OCI-LY3 (cell line): Measurements from ENCODE around the gene NFIL3.

Experiments
- H2AFZ ChIP-seq: fragments of 200-600, 300-600 bp; shearing (Covaris generic); 2 replicates; pipeline ENCODE4 v1.6.0; 2014; ENCODE audit warnings: antibody characterized with exemption, low read depth, low read length
- H3K27ac ChIP-seq: fragments of 200-600, 300-600 bp; sonication (generic); 2 replicates; pipeline ENCODE4 v1.5.1; 2014; ENCODE audit warnings: mild to moderate bottlenecking, low read length, moderate library complexity, mixed read lengths
- H3K27me3 ChIP-seq: fragments of 200-600, 300-600 bp; sonication (generic); 2 replicates; pipeline ENCODE4 v1.6.1; 2014; ENCODE audit warnings: low read depth, low read length, mixed read lengths
- H3K36me3 ChIP-seq: fragments of 200-600, 300-600 bp; sonication (generic); replicated peaks from 2 replicates; pipeline ENCODE3; 2014; ENCODE audit warnings: low read depth, low read length, mixed read lengths
- H3K4me1 ChIP-seq: fragments of 300-600, 200-600 bp; sonication (generic); 2 replicates; pipeline ENCODE4 v1.6.1; 2014; ENCODE audit warnings: low read length, mixed read lengths
- H3K4me2 ChIP-seq: fragments of 200-600, 300-600 bp; sonication (generic); 2 replicates; pipeline ENCODE4 v1.6.1; 2014; ENCODE audit warnings: low read length, mixed read lengths
- H3K4me3 ChIP-seq: fragments of 300-600, 200-600 bp; sonication (generic); 2 replicates; pipeline ENCODE4 v1.5.1; 2014; ENCODE audit warnings: antibody characterized with exemption, mild to moderate bottlenecking, low read length, moderate library complexity
- H3K79me2 ChIP-seq: fragments of 300-600, 200-600 bp; shearing (Covaris generic); 2 replicates; pipeline ENCODE4 v1.6.1; 2014; ENCODE audit warnings: mild to moderate bottlenecking, low read length, mixed read lengths
- H3K9ac ChIP-seq: fragments of 300-600, 200-600 bp; shearing (Covaris generic); 2 replicates; pipeline ENCODE4 v1.6.0; 2014; ENCODE audit warnings: mild to moderate bottlenecking, low read length, moderate library complexity
- H3K9me3 ChIP-seq: fragments of 200-600, 300-600 bp; shearing (Covaris generic); 2 replicates; pipeline ENCODE4 v1.6.1; 2014; ENCODE audit warnings: low read length, mixed read lengths; ENCODE audit not compliant: insufficient read depth
- H4K20me1 ChIP-seq: fragments of 200-600, 300-600 bp; sonication (generic); 2 replicates; pipeline ENCODE4 v1.6.1; 2016; ENCODE audit warnings: low read length, mixed read lengths; ENCODE audit not compliant: insufficient read depth
- CTCF ChIP-seq: fragments of 200-600, 300-600 bp; sonication (generic); IDR thresholded peaks from 2 replicates; pipeline ENCODE4 v1.5.1; 2014; ENCODE audit warnings: antibody characterized with exemption, low read length, low read depth
- EZH2phosphoT487 ChIP-seq: fragments of 200-600 bp; shearing (Covaris generic); IDR thresholded peaks from 2 replicates; pipeline ENCODE4 v1.6.1; 2018; ENCODE audit warnings: antibody characterized with exemption, mixed run types, low read depth

The NFIL3 gene

DNA sequence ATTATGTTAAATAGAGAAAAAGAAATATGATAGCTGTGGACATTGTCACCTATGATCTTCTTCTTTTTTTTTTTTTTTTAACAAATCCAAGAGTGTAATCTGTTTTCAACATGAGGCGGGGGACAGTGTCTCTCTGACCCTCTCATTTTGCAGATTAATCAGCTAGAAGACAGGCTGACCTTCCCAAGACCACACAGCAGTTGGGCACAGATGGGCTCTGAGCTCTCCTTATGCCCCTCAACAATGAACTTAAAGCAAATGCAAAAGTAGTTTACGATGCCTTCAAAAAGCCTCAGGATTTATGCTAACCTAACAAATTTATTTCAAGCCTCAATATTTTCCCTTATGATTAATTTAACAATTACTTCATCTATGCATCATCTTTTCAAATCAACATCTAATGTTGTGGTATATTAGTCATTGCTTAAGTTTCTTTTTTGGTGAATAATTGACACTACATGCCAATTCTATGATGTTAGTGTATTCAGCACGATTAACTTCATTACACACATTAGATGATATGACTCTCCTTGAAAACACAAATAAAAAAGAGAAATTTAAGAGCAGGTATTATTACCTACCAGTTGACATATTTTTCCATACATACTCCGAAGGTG, 7.4 kb downstream of the NFIL3 start:
- H3K4me1 ChIP-seq = peaks cover 28% of the 10 kb centered on the region
- H3K4me3 ChIP-seq = no peak overlapping the region
- TF ChIP-seq EZH2phosphoT487 = no peak
- TF ChIP-seq CTCF = no peak
- no peak overlapping the region for H3K9ac ChIP-seq
- H3K79me2 ChIP-seq = no peaks in the 10 kb centered on the region
- H3K9me3 ChIP-seq = no peaks in the 10 kb centered on the region
- H3K4me2 ChIP-seq = no peak overlapping the region
- no peak overlapping the region for H3K27ac ChIP-seq
- H3K36me3 ChIP-seq = no peaks in the 10 kb centered on the region
- peaks cover 26% of the 10 kb centered on the region for H3K27me3 ChIP-seq
- no peak overlapping the region for H2AFZ ChIP-seq
- H4K20me1 ChIP-seq = peaks cover 33% of the 10 kb centered on the region

DNA sequence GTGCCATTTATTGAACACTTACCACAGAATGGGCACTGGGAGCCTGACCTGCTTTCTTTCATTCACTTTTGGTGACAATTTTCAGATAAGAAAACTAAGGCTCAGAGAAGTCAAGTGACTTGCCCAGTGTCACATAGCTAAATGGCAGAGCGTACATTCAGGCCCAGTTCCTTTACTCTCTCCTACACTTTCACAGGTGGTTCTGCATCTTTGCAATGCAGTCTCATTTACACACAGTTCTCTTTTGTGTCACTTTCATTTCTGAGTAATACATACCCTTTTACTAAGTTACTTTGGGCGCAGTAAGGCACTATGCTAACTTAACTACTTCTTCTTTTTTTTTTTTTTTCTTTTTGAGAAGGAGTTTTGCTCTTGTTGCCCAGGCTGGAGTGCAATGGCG, 8.3 kb downstream of the NFIL3 start:
- H3K27ac ChIP-seq = no peak overlapping the region
- H3K27me3 ChIP-seq = peaks cover 26% of the 10 kb centered on the region
- H3K4me2 ChIP-seq = peak overlapping the region; percentile 14; the same call in 1 of the 2 replicates
- no peak overlapping the region for H3K9ac ChIP-seq
- TF ChIP-seq EZH2phosphoT487 (no peak), CTCF (no peak)
- H3K4me1 ChIP-seq = peaks cover 28% of the 10 kb centered on the region
- no peaks in the 10 kb centered on the region for H3K36me3 ChIP-seq
- no peaks in the 10 kb centered on the region for H3K79me2 ChIP-seq
- H3K4me3 ChIP-seq = no peak overlapping the region
- no peaks in the 10 kb centered on the region for H3K9me3 ChIP-seq
- H2AFZ ChIP-seq = no peak overlapping the region
- peaks cover 27% of the 10 kb centered on the region for H4K20me1 ChIP-seq

GRCh38 chr9:91412941-91413340, 10.7 kb downstream of the NFIL3 start:
- no peak overlapping the region for H3K4me3 ChIP-seq
- H3K27ac ChIP-seq = no peak overlapping the region
- no peak overlapping the region for H2AFZ ChIP-seq
- H3K4me2 ChIP-seq = no peak overlapping the region
- no peaks in the 10 kb centered on the region for H3K79me2 ChIP-seq
- H3K27me3 ChIP-seq = peaks cover 20% of the 10 kb centered on the region
- TF ChIP-seq EZH2phosphoT487 = no peak
- TF ChIP-seq CTCF = no peak
- no peaks in the 10 kb centered on the region for H3K9me3 ChIP-seq
- H3K9ac ChIP-seq = no peak overlapping the region
- H4K20me1 ChIP-seq = peaks cover 19% of the 10 kb centered on the region
- H3K36me3 ChIP-seq = no peaks in the 10 kb centered on the region
- peaks cover 14% of the 10 kb centered on the region for H3K4me1 ChIP-seq

DNA sequence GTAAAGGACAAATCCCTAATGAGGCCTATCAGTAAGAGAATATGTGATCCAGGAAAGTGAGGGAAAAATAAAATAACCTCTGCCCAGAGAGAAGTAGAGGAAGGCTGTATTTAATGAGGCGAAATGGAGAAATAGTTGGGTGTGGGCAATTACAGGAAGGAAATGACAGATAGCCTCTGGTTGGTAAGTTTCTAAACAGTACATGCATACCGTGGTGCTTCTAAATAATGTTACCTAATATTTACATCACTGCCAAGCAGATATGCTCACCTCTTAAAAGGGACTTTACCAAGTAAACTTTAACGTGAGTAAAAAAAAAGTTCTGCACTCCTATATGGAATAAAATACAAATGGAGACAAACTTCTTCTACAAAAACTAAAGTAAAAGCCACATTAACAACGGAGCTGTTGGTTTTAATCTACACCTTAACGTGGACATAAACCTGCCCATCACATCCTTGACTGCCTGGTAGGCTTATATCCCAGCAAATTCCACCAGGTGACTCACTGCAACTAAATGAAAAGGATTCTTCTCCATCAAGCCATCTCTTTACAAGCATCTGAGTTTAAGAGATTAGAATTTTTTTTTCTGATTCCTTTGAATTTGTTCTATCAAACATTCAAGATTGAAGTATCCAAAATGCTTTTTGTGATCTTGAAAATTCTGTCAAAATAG, 12.4 kb downstream of the NFIL3 start:
- no peak overlapping the region for H3K4me2 ChIP-seq
- no peaks in the 10 kb centered on the region for H3K79me2 ChIP-seq
- H3K36me3 ChIP-seq = no peaks in the 10 kb centered on the region
- no peak overlapping the region for H3K4me3 ChIP-seq
- H3K9me3 ChIP-seq = no peaks in the 10 kb centered on the region
- no peak for TF ChIP-seq CTCF
- TF ChIP-seq EZH2phosphoT487 = no peak
- peaks cover 14% of the 10 kb centered on the region for H3K4me1 ChIP-seq
- no peak overlapping the region for H3K9ac ChIP-seq
- no peak overlapping the region for H2AFZ ChIP-seq
- peaks cover 19% of the 10 kb centered on the region for H4K20me1 ChIP-seq
- no peak overlapping the region for H3K27ac ChIP-seq
- peaks cover 6% of the 10 kb centered on the region for H3K27me3 ChIP-seq
